Central memory CD8-positive, alpha-beta T cell (primary cell): ENCODE results near the gene XPNPEP3.
"Not testable (repeated sequence)": the region's sequence is repeated elsewhere in the genome, so short reads cannot be mapped to it uniquely, and the experiment has no call there.

Source experiments
- ATAC-seq: fragments of 150-1000 bp; cut with Tn5 transposase; replicated peaks from 2 replicates; pipeline ENCODE4 v1.10.0; 2022; ENCODE audit warnings: mild to moderate bottlenecking, moderate FRiP score, moderate number of reproducible peaks; ENCODE audit not compliant: poor library complexity, severe bottlenecking; ENCODE audit errors: extremely low read depth
- DNase-seq, 2 donors: peaks; one replicate each; pipeline ENCODE4 v3.0.0; 2021; ENCODE audit warnings: low spot score in 2 of 2
- H3K27ac Mint-ChIP-seq: one replicate; pipeline ENCODE4 v1.8.0; 2022; ENCODE audit warnings: low read depth, mild to moderate bottlenecking, moderate library complexity, mixed read lengths
- H3K27me3 Mint-ChIP-seq: one replicate; pipeline ENCODE4 v1.8.0; 2022; ENCODE audit warnings: mixed read lengths
- H3K36me3 Mint-ChIP-seq: one replicate; pipeline ENCODE4 v1.8.0; 2022; ENCODE audit warnings: mild to moderate bottlenecking, moderate library complexity, mixed read lengths; ENCODE audit not compliant: insufficient read depth
- H3K4me1 Mint-ChIP-seq: one replicate; pipeline ENCODE4 v1.8.0; 2022; ENCODE audit warnings: mixed read lengths
- H3K4me3 Mint-ChIP-seq: one replicate; pipeline ENCODE4 v1.8.0; 2022; ENCODE audit warnings: mild to moderate bottlenecking, moderate library complexity, mixed read lengths
- H3K9me3 Mint-ChIP-seq: one replicate; pipeline ENCODE4 v1.8.0; 2022; ENCODE audit warnings: mixed read lengths

Gene XPNPEP3

DNA sequence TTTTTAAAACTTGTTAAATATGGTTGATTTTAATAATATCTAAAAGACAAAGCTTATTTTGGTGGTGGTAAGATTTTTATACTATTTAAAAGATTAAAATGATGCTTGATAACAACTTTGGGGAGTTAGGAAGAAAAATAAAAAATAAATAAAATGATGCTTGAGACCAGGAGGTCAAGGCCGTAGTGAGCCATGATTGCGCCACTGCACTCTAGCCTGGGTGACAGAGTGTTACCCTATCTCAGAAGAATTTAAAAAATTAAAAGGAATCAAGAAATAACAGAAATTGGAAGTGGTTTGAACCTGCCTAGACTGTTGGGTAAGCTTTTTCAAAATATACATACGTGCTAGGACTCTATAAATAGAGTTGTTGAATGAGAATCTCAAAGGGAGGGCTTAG, 17.1 kb downstream of the XPNPEP3 start:
- Mint-ChIP-seq H3K4me1 (no peaks in the 10 kb centered on the region), H3K9me3 (no peaks in the 10 kb centered on the region), H3K27ac (no peak overlapping the region), H3K36me3 (peaks cover 6% of the 10 kb centered on the region), H3K4me3 (no peak overlapping the region), H3K27me3 (no peaks in the 10 kb centered on the region)
- ATAC-seq (no peak), DNase-seq (no peak)

DNA sequence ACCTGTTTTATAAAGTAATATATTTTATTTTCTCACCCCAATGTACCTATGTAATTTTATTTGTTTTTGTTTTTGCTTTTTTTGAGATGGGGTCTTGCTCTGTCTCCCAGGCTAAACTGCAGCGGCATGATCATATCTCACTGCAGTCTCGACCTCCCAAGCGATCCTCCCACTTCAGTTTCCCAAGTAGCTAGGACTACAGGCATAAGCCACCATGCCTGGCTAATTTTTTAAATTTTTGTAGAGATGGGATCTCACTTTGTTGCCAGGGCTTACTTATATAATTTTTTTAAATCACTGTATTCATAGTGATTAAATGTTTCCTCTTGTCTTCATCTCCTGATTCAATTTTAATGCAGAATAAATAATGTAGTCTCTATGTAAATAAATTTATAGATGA, 18.2 kb downstream of the XPNPEP3 start:
- no peaks in the 10 kb centered on the region for H3K4me1 Mint-ChIP-seq
- no peaks in the 10 kb centered on the region for H3K9me3 Mint-ChIP-seq
- ATAC-seq, result no peak
- H3K36me3 Mint-ChIP-seq, result peaks cover 5% of the 10 kb centered on the region
- H3K27ac Mint-ChIP-seq, result no peak overlapping the region
- H3K4me3 Mint-ChIP-seq, result no peak overlapping the region
- DNase-seq, result no peak
- no peaks in the 10 kb centered on the region for H3K27me3 Mint-ChIP-seq

DNA sequence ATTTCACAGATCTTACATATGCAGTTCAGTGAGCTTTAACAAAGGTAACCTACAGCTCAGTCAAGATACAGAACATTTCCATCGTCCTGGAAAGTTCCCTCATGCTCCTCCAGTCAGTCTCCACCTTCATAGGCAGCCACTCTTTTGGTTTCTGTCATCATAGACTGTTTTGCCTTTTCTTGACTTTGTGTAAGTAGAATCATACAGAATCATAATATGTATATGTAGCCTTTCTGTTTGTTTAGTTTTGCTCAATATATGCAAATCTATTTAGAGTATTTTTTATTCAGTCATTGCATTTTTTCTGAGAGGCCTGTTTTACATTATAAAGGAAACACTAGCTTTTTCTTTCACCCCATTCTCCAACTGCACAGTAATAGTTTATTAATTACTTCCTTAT, 20.0 kb downstream of the XPNPEP3 start:
- DNase-seq (no peak), ATAC-seq (no peak)
- H3K9me3 Mint-ChIP-seq, result no peaks in the 10 kb centered on the region
- H3K36me3 Mint-ChIP-seq, result peaks cover 6% of the 10 kb centered on the region
- H3K27me3 Mint-ChIP-seq, result no peaks in the 10 kb centered on the region
- no peak overlapping the region for H3K27ac Mint-ChIP-seq
- no peak overlapping the region for H3K4me3 Mint-ChIP-seq
- no peaks in the 10 kb centered on the region for H3K4me1 Mint-ChIP-seq

DNA sequence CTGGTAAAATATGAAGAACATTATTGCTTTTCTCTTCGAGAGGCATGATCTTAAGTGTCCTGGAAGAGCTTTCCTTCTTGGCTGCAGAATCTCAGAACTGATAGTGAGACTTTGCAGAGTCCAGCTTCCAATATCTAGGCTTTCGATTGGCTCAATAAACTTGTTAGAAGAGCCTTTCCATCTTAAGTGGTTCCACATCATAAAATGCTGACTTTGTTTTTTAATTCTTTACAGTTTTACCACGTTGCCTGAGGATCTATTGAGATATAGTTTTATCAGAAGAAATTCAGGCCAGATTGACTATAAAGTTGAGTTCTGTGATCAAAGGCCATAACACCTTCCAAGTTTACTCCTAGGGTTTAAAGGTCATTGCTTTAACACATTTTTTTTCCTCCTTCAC, 20.5 kb downstream of the XPNPEP3 start:
- Mint-ChIP-seq H3K9me3 (no peaks in the 10 kb centered on the region), H3K4me1 (no peaks in the 10 kb centered on the region), H3K36me3 (peaks cover 7% of the 10 kb centered on the region), H3K27ac (no peak overlapping the region), H3K27me3 (no peaks in the 10 kb centered on the region), H3K4me3 (no peak overlapping the region)
- ATAC-seq (no peak), DNase-seq (no peak)

DNA sequence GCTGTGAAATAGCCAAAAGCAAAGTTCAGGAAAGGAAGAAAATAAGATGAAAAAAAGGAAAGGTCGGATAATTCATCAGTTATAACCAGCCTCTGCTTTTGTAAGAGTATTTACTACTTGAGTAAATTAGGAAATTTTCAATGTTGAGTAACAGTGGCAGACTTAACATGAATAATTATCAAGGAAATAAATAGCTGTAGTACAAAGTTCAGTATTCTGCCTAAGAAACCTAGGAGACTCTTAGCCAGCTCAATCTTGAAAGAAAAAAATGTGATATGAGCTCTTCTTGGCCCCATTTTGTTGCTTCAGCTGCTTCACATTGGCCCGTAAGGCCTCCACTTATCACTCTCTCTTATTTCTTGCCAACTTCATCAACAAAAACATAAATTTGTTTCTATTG, 22.0 kb downstream of the XPNPEP3 start:
- H3K4me1 Mint-ChIP-seq, result no peaks in the 10 kb centered on the region
- no peak overlapping the region for H3K27ac Mint-ChIP-seq
- DNase-seq (no peak), ATAC-seq (no peak)
- H3K36me3 Mint-ChIP-seq, result peaks cover 8% of the 10 kb centered on the region
- H3K9me3 Mint-ChIP-seq, result no peaks in the 10 kb centered on the region
- H3K27me3 Mint-ChIP-seq, result no peaks in the 10 kb centered on the region
- no peak overlapping the region for H3K4me3 Mint-ChIP-seq

DNA sequence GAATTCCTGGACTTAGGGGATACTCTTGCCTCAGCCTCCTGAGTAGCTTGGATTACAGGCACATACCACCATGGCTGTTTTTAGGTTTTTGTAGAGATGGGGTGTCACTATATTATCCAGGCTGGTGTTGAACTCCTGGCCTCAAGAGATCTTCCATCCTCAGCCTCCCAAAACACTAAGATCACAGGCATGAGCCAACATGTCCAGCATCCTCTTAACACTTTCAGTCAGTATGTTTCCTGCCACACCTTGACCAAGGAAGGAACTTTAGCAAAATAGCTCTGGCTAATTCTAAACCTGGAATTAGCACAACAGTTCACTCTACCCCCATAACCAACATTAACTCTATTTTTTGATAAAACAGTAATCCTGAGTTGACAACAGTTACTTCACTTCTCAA, 32.2 kb downstream of the XPNPEP3 start:
- no peaks in the 10 kb centered on the region for H3K9me3 Mint-ChIP-seq
- no peak for DNase-seq
- peaks cover 40% of the 10 kb centered on the region for H3K36me3 Mint-ChIP-seq
- H3K27me3 Mint-ChIP-seq, result no peaks in the 10 kb centered on the region
- no peak for ATAC-seq
- no peak overlapping the region for H3K27ac Mint-ChIP-seq
- H3K4me1 Mint-ChIP-seq, result no peaks in the 10 kb centered on the region
- no peak overlapping the region for H3K4me3 Mint-ChIP-seq

DNA sequence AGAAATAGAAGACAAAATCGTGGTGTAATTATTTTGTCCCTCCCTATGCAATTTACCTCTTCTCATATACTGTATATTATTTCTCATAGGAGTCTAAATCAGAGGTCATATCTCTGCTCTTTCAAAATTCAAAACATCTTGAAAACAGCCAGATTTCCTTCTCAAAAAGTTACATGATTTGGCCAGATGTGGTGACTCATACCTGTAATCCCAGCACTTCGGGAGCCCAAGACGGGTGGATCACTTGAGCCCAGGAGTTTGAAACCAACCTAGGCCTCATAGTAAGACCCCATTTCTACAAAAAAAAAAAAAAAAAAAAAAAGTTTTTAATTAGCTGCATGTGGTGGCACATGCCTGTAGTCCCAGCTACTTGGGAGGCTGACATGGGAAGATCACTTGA, 33.9 kb downstream of the XPNPEP3 start:
- ATAC-seq, result no peak
- Mint-ChIP-seq H3K27me3 (no peaks in the 10 kb centered on the region), H3K36me3 (peaks cover 34% of the 10 kb centered on the region), H3K27ac (no peak overlapping the region), H3K4me1 (no peaks in the 10 kb centered on the region), H3K9me3 (no peaks in the 10 kb centered on the region), H3K4me3 (no peak overlapping the region)
- DNase-seq, result no peak

DNA sequence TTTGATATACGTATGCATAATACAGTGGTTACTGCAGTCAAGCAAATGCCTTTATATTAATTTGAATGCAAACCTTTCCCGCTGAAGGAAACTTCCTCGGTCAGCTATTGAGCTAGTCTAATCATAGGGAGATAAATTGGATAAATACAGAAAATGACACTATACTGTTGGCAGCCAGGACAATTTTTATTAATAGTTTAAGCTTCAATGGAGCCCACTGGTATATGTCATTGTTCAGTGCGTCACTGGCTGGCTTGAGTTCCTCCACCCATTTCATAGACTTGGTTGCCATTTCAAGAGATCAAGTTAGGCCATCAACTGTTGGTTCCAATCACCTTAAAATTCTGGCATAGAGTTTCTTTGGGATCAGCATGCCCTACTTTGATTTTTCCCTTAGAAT, 37.5 kb downstream of the XPNPEP3 start:
- H3K9me3 Mint-ChIP-seq, result no peaks in the 10 kb centered on the region
- DNase-seq (no peak), ATAC-seq (no peak)
- peaks cover 7% of the 10 kb centered on the region for H3K4me1 Mint-ChIP-seq
- no peak overlapping the region for H3K27ac Mint-ChIP-seq
- peaks cover 8% of the 10 kb centered on the region for H3K36me3 Mint-ChIP-seq
- H3K27me3 Mint-ChIP-seq, result no peaks in the 10 kb centered on the region
- H3K4me3 Mint-ChIP-seq, result no peak overlapping the region

DNA sequence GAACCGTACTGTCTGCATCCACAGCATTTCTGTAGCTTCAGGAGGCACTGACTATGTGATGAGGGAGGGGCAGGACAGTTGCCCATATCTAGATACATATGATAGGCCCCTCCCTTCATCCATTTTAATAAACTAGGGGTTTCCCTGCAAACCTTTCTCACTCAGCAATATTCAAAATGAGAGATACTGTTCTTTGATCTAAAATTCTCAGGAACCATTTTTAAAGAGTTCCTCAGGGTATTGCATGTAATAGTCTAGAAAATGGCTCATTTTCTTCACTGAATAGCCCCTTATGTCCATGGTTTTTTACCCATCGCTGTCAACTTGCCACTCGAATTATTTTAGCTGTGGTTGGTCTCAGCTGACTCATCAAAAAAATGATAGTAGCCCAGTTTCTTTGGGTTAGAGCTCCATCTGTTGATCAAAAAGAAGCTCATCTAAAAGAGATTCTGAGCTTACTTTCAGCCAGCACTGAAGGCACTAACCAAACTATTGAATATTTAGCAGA, 42.0 kb downstream of the XPNPEP3 start:
- Mint-ChIP-seq H3K9me3 (no peaks in the 10 kb centered on the region), H3K36me3 (peaks cover 6% of the 10 kb centered on the region), H3K27me3 (no peaks in the 10 kb centered on the region), H3K27ac (peak overlapping the region; percentile 32), H3K4me1 (peaks cover 7% of the 10 kb centered on the region), H3K4me3 (no peak overlapping the region)
- ATAC-seq (peak; percentile 24), DNase-seq (no peak)

DNA sequence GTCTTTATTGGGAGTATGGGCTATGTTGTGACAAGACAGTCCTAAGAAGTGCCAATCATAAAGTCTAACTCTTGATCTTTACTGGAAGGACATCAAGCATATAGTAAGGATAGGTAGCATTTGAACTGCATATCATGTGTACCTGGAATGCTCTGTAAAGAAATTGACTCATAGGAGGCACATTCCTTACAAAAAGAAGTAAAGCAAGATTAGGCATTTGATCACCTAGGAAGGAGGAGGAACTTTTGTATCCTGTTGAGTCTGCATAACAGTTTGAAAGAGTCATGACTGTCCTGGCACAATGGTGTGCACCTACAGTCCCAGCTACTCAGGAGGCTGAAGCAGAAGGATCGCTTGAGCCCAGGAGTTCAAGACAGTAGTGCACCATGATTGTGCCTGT, 47.2 kb downstream of the XPNPEP3 start:
- Mint-ChIP-seq H3K4me1 (peaks cover 4% of the 10 kb centered on the region), H3K4me3 (no peak overlapping the region), H3K36me3 (peaks cover 9% of the 10 kb centered on the region), H3K27me3 (no peaks in the 10 kb centered on the region), H3K27ac (no peak overlapping the region), H3K9me3 (no peaks in the 10 kb centered on the region)
- ATAC-seq (no peak), DNase-seq (no peak)

DNA sequence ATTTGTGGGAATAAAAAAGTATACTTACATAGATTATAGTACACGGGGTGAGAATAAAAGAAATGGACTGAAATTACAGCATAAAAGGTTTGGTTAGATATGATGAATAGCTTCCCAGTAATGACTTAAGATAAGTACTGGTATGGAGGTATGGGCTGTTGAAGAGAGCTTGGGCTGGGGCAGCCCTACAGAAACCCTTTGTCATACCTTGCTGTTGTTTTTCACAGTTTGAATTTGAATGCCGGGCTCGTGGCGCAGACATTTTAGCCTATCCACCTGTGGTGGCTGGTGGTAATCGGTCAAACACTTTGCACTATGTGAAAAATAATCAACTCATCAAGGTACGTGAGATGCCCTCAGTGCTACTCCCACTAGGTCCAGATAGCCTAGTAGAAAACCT, 51.9 kb downstream of the XPNPEP3 start:
- Mint-ChIP-seq H3K27me3 (no peaks in the 10 kb centered on the region), H3K36me3 (peaks cover 21% of the 10 kb centered on the region), H3K9me3 (no peaks in the 10 kb centered on the region), H3K27ac (no peak overlapping the region), H3K4me1 (no peaks in the 10 kb centered on the region), H3K4me3 (no peak overlapping the region)
- ATAC-seq, result no peak
- no peak for DNase-seq

DNA sequence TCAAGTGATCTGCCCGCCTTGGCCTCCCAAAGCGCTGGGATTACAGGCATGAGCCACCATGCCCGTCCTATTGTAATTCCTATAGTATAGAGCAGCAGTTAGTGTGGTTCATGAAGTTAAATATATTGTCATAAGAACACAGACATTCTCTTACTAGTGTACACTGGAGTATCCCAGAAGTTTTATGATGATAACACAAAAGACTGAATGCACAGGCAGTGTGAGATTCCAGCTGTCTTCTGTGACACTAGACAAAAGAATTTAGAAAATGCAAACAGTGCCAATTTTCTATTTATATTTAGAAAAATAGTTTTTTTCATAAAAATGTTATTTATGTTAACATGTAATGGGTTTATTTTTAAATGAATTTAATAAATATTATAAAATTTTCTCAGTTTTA, 54.8 kb downstream of the XPNPEP3 start:
- Mint-ChIP-seq H3K27ac (no peak overlapping the region), H3K36me3 (peaks cover 31% of the 10 kb centered on the region), H3K4me3 (no peak overlapping the region), H3K9me3 (no peaks in the 10 kb centered on the region), H3K4me1 (no peaks in the 10 kb centered on the region), H3K27me3 (no peaks in the 10 kb centered on the region)
- DNase-seq, result no peak
- ATAC-seq, result no peak

DNA sequence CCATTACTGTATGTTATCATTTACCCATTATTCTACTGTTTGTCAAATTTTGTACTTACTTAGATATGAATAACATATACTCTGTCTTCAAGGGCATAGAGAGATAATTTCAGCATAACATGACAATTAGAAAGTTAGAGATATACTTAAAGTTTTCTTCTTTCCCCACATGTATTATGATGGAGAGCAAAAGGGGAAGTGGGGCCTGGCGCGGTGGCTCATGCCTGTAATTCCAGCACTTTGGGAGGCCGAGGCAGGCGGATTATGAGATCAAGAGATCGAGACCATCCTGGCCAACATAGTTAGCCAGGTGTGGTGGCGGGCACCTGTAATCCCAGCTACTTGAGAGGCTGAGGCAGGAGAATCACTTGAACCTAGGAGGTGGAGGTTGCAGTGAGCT, 56.0 kb downstream of the XPNPEP3 start:
- not testable (repeated sequence) for H3K4me3 Mint-ChIP-seq, H3K27me3 Mint-ChIP-seq, H3K27ac Mint-ChIP-seq, H3K4me1 Mint-ChIP-seq, DNase-seq, ATAC-seq, H3K9me3 Mint-ChIP-seq
- H3K36me3 Mint-ChIP-seq, result peaks cover 31% of the 10 kb centered on the region

DNA sequence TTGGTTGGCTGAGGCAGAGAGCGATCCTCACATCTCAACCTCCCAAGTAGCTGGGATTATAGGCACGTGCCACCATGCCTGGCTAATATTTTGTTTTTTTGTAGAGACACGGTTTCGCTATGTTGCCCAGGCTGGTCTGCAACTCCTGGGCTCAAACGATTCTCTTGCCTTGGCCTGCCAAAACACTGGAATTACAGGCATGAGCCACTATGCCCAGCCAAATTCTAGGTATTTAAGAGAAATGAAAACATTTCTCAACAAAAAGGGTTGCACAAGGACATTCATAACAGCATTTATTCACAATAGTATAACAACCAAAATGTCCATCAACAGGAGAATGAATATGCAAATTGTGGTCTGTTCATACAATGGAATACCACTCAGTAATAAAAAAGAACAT, 62.5 kb downstream of the XPNPEP3 start:
- Mint-ChIP-seq H3K9me3 (no peaks in the 10 kb centered on the region), H3K36me3 (peaks cover 26% of the 10 kb centered on the region)
- no peak for DNase-seq

More for the DNA sequence above, 62.5 kb downstream of the XPNPEP3 start:
- Mint-ChIP-seq H3K27me3 (no peaks in the 10 kb centered on the region), H3K4me1 (peaks cover 6% of the 10 kb centered on the region), H3K27ac (no peak overlapping the region), H3K4me3 (no peak overlapping the region)
- ATAC-seq, result no peak
